ENCODE measurements around the gene C2CD2. TPM values are rescaled to one million over a fixed set of nuclear protein-coding genes. Genes with fewer than 3 reads are reported as not detected.

C2CD2 gene
- total RNA-seq, 1 experiment from 2014 or later, result 9.2 TPM

GRCh38 chr21:41945982-41946381, 7.8 kb downstream of the C2CD2 start:
- no peaks in the 10 kb centered on the region for H3K36me3 ChIP-seq (ENCODE audit: insufficient read depth, low read length, poor library complexity, severe bottlenecking)
- POLR2A ChIA-PET (ENCODE audit: low non-redundant PET), result no interaction called here
- no peak overlapping the region for H3K27ac ChIP-seq (ENCODE audit: low read depth, low read length, poor library complexity, severe bottlenecking)
- no peaks in the 10 kb centered on the region for H3K4me1 ChIP-seq (ENCODE audit: insufficient read depth, low read length, poor library complexity, severe bottlenecking)
- CTCF ChIA-PET, result no interaction called here
- BruUV-seq (replicated peaks), result no TSS peak
- H3K9me3 ChIP-seq (ENCODE audit: low read depth, low read length, poor library complexity, severe bottlenecking), result no peaks in the 10 kb centered on the region
- TF ChIP-seq CTCF (conservative IDR thresholded peaks at IDR 0.05; ENCODE audit: low read depth, low read length) (no peak), EZH2 (IDR thresholded peaks at IDR 0.05; ENCODE audit: borderline replicate concordance, low read depth, low read length, poor library complexity, severe bottlenecking) (no peak)
- H3K4me3 ChIP-seq (ENCODE audit: low read depth, low read length, poor library complexity, severe bottlenecking), result no peak overlapping the region
- no peaks in the 10 kb centered on the region for H3K27me3 ChIP-seq (replicated peaks; ENCODE audit: insufficient read depth, low read depth, low read length, poor library complexity)
- DNase-seq (ENCODE audit: low spot score), result no peak
- intact Hi-C loops (cut with micrococcal nuclease; ENCODE audit: unreplicated experiment), result no loop called here

GRCh38 chr21:41943851-41944250, 10.0 kb downstream of the C2CD2 start:
- no peak for DNase-seq (ENCODE audit: low spot score)
- H3K27me3 ChIP-seq (replicated peaks; ENCODE audit: insufficient read depth, low read depth, low read length, poor library complexity), result no peaks in the 10 kb centered on the region
- H3K9me3 ChIP-seq (ENCODE audit: low read depth, low read length, poor library complexity, severe bottlenecking), result no peaks in the 10 kb centered on the region
- ChIA-PET CTCF (no interaction called here), POLR2A (ENCODE audit: low non-redundant PET) (no interaction called here)
- no peaks in the 10 kb centered on the region for H3K4me1 ChIP-seq (ENCODE audit: insufficient read depth, low read length, poor library complexity, severe bottlenecking)
- TF ChIP-seq EZH2 (IDR thresholded peaks at IDR 0.05; ENCODE audit: borderline replicate concordance, low read depth, low read length, poor library complexity, severe bottlenecking) (no peak), CTCF (conservative IDR thresholded peaks at IDR 0.05; ENCODE audit: low read depth, low read length) (no peak)
- no TSS peak for BruUV-seq (replicated peaks)
- H3K4me3 ChIP-seq (ENCODE audit: low read depth, low read length, poor library complexity, severe bottlenecking), result no peak overlapping the region
- H3K27ac ChIP-seq (ENCODE audit: low read depth, low read length, poor library complexity, severe bottlenecking), result no peak overlapping the region
- no peaks in the 10 kb centered on the region for H3K36me3 ChIP-seq (ENCODE audit: insufficient read depth, low read length, poor library complexity, severe bottlenecking)
- intact Hi-C loops (cut with micrococcal nuclease; ENCODE audit: unreplicated experiment), result no loop called here

GRCh38 chr21:41942457-41942856, 11.4 kb downstream of the C2CD2 start:
- Histone ChIP-seq H3K36me3 (ENCODE audit: insufficient read depth, low read length, poor library complexity, severe bottlenecking) (no peaks in the 10 kb centered on the region), H3K27ac (ENCODE audit: low read depth, low read length, poor library complexity, severe bottlenecking) (no peak overlapping the region), H3K4me1 (ENCODE audit: insufficient read depth, low read length, poor library complexity, severe bottlenecking) (no peaks in the 10 kb centered on the region), H3K9me3 (ENCODE audit: low read depth, low read length, poor library complexity, severe bottlenecking) (no peaks in the 10 kb centered on the region), H3K27me3 (replicated peaks; ENCODE audit: insufficient read depth, low read depth, low read length, poor library complexity) (no peaks in the 10 kb centered on the region), H3K4me3 (ENCODE audit: low read depth, low read length, poor library complexity, severe bottlenecking) (no peak overlapping the region)
- ChIA-PET POLR2A (ENCODE audit: low non-redundant PET) (no interaction called here), CTCF (no interaction called here)
- no peak for DNase-seq (ENCODE audit: low spot score)
- TF ChIP-seq CTCF (conservative IDR thresholded peaks at IDR 0.05; ENCODE audit: low read depth, low read length) (no peak), EZH2 (IDR thresholded peaks at IDR 0.05; ENCODE audit: borderline replicate concordance, low read depth, low read length, poor library complexity, severe bottlenecking) (no peak)
- BruUV-seq (replicated peaks), result no TSS peak
- intact Hi-C loops (cut with micrococcal nuclease; ENCODE audit: unreplicated experiment), result no loop called here
